AG09309 (cell line): ENCODE results near the gene DENND1A.

Source experiments
- DNase-seq: peaks from one replicate; pipeline ENCODE4 v3.0.0-alpha.2; 2010; ENCODE audit warnings: low read depth
- H3K4me3 ChIP-seq: 2 replicates; pipeline ENCODE4 v1.5.1; 2011; ENCODE audit warnings: mild to moderate bottlenecking, low read depth, low read length, moderate library complexity; ENCODE audit not compliant: control insufficient read depth
- TF ChIP-seq, protein P1 (sequence below): IDR thresholded peaks from 2 replicates; pipeline ENCODE4 v1.5.1; 2011; ENCODE audit warnings: mild to moderate bottlenecking, low read depth, low read length, inconsistent platforms; ENCODE audit not compliant: insufficient read depth, control insufficient read depth; ENCODE audit errors: missing control alignments

Gene DENND1A

GRCh38 chr9:123354806-123355508 lies 575.0 kb downstream of the DENND1A start:
- no peak overlapping the region for H3K4me3 ChIP-seq

DNA sequence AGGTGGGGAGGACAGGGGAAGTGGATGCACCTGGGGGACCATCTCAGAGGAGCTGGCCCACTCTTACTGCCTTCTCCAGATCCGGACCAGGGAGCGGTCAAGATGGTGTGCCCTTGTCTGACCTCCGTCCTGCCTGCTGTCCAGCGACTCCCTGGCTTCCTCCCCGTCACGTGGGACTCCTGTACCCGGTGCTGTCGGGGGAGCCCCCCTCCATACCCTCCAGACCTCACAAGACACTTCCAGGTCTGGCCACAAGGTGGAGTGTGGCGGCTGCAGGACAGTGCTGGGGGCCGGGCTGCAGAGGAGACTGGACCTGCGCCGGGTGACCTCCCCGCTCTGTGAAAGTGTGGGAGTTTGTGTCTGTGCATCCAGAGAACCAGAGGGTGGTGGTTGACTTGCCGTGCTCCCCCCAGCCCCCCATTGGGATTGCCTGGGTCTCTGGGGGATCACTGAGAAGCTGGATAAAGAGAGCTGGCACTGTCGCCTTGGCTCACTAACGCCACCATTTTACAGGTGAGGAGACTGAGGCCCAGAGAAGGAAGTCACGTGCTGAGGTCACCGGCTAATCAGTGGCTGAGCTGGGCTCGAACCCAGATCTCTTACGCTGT lies 575.8 kb downstream of the DENND1A start:
- TF ChIP-seq, protein P1, sequence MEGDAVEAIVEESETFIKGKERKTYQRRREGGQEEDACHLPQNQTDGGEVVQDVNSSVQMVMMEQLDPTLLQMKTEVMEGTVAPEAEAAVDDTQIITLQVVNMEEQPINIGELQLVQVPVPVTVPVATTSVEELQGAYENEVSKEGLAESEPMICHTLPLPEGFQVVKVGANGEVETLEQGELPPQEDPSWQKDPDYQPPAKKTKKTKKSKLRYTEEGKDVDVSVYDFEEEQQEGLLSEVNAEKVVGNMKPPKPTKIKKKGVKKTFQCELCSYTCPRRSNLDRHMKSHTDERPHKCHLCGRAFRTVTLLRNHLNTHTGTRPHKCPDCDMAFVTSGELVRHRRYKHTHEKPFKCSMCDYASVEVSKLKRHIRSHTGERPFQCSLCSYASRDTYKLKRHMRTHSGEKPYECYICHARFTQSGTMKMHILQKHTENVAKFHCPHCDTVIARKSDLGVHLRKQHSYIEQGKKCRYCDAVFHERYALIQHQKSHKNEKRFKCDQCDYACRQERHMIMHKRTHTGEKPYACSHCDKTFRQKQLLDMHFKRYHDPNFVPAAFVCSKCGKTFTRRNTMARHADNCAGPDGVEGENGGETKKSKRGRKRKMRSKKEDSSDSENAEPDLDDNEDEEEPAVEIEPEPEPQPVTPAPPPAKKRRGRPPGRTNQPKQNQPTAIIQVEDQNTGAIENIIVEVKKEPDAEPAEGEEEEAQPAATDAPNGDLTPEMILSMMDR, result peak; percentile 90
- DNase-seq, result no peak
- H3K4me3 ChIP-seq, result no peak overlapping the region

More at GRCh38 chr9:123354806-123355508, 575.0 kb downstream of the DENND1A start:
- DNase-seq, result no peak
- TF ChIP-seq, protein P1, result no peak

DNA sequence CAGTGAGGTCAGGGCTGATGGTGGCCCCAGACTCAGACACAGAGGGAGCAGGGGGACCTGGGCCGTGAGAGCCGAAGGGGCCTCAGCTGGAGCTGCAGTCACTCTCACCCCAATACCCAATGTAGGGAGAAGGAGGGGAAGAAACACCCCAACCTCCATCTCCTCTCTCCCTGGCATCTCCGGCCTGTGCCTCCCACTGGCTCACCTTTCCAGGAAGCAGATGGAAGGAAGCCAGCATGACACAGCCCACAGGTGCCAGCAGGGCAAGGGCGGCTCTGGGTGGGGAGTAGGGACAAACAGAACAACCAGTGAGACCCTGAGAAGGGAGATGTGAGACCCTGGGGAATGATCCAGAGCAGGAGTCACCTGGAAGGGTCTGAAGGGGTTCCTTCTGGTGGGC lies 576.9 kb downstream of the DENND1A start:
- DNase-seq, result no peak
- no peak overlapping the region for H3K4me3 ChIP-seq
- TF ChIP-seq, protein P1, result no peak

DNA sequence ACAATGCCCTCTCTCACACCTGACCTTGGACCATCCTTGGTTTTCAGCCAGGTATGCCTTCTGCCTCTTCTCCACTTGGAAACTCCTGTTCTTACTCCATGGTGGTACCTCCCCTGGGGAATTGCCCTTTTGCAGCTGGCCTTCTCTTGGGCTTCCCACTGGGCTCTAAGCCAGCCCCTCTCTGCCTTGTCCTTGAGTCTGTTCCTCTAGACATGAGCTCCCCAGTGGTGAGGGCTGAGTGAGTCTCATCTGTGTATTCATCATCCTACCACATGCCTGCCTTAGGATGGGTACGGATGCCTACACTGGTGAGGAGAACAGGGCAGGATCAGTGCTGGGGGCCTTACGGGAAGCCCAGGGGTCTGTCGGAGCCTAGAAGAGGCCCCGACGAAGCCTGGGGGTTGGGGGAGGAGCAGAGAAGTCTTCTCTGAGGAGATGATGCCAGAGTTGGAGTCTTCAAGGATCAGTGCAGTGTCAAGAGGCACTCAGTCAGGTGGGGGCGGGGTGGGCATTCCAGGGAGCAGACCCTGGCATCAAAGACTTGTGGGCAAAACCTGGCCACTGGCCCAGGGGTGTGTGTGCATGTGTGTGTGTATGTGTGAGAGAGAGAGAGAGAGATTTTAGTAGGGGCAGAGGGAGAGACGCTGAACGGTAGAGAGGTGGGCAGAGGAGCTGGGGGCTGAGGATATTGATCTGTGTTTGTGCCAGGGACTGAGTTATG lies 579.2 kb downstream of the DENND1A start:
- TF ChIP-seq, protein P1, result no peak
- H3K4me3 ChIP-seq, result no peak overlapping the region
- DNase-seq, result no peak

DNA sequence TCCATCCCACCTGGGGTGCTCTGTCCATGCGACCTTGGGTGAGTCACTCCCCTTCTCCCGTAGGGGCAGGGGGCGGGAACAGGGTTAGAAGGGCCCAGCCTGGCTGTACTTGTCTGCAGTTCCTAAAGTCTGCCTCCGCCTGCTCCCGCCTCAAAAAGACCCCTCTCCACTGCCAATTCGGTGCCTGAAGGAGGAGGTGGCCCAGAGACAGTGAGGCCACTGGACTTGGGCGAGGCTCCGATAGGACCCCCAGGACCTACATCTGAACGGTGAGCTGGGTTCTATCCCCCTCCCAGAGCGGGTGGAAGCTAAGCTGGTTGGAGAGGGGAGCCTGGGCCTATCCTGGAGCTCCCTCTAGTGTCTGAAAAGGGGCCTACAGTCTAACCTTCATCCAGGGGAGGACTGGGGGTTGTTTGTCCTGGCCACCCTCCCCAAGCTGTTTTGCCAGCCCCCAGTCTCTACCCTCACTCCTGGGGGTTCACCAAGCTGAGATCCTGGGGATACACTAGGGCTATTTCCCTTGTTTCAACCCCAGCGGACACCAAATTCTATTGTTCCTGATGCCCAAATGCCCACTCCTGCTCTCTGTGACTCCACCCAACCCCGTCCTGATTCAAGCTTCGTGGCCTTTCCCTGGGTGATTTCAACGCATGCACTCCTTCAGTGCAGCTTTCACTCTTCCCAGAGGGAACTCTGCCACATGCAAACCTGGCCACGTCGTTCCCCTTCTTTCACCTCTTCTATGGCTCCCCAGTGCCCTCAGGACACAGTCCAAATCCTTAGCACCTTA lies 580.0 kb downstream of the DENND1A start:
- H3K4me3 ChIP-seq, result no peak overlapping the region
- TF ChIP-seq, protein P1, result peak; percentile 98
- no peak for DNase-seq

GRCh38 chr9:123349033-123349432 lies 580.9 kb downstream of the DENND1A start:
- no peak for DNase-seq

More at GRCh38 chr9:123349033-123349432, 580.9 kb downstream of the DENND1A start:
- TF ChIP-seq, protein P1, result no peak
- no peak overlapping the region for H3K4me3 ChIP-seq
